AG09319 (cell line): Measurements from ENCODE around the gene TAAR5.
"Not testable (repeated sequence)": the region's sequence is repeated elsewhere in the genome, so short reads cannot be mapped to it uniquely, and the experiment has no call there.

ENCODE experiments used
- DNase-seq: peaks from one replicate; pipeline ENCODE4 v3.0.0-alpha.2; 2010; ENCODE audit warnings: low read depth; ENCODE audit errors: extremely low read depth
- CTCF ChIP-seq: IDR thresholded peaks from 2 replicates; pipeline ENCODE4 v1.5.1; 2011; ENCODE audit warnings: low read depth, mild to moderate bottlenecking, inconsistent platforms, low read length, moderate library complexity

The TAAR5 gene, protein sequence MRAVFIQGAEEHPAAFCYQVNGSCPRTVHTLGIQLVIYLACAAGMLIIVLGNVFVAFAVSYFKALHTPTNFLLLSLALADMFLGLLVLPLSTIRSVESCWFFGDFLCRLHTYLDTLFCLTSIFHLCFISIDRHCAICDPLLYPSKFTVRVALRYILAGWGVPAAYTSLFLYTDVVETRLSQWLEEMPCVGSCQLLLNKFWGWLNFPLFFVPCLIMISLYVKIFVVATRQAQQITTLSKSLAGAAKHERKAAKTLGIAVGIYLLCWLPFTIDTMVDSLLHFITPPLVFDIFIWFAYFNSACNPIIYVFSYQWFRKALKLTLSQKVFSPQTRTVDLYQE

DNA sequence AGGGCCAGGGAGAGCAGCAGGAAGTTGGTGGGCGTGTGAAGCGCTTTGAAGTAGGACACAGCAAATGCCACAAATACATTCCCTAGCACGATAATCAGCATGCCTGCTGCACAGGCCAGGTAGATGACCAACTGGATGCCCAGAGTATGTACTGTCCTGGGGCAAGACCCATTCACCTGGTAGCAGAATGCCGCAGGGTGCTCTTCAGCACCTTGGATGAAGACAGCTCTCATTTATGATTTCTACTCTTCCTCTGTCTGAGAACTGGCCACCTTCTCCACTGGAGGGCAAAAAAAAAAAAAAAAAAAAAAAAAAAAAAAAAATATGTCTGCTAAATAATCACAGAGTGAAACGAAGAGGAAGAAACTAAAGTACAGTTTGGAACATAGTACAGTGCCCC lies at the start of gene TAAR5:
TSS of gene TAAR5 (minus strand) at position 288 of the 400 bp plus-strand sequence. CDS start at position 233, 55 bp downstream.
- TF ChIP-seq CTCF = no peak
- DNase-seq = no peak

DNA sequence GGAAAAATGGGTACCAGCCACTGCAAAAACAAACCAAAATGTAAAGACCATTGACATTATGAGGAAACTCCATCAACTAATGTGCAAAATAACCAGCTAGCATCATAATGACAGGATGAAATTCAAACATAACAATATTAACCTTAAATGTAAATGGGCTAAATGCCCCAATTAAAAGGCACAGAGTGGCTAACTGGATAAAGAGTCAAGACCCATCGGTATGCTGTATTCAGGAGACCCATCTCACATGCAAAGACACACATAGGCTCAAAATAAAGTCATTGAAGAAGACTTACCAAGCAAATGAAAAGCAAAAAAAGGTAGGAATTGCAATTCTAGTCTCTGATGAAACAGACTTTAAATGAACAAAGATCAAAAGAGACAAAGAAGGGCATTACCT lies 47.6 kb upstream of the TAAR5 start:
- not testable (repeated sequence) for DNase-seq

DNA sequence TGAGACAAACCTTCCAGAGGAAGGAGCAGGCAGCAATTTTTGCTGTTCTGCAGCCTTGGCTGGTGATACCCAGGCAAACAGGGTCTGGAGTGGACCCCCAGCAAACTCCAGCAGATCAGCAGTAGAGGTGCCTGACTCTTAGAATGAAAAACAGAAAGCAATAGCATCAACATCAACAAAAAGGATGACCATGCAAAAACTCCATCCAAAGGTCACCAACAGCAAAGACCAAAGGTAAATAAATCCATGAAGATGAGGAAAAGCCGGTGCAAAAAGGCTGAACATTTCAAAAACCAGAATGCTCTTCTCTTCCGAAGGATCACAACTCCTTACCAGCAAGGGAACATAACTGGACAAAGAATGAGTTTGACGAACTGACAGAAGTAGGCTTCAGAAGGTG lies 46.4 kb upstream of the TAAR5 start:
- DNase-seq = not testable (repeated sequence)

- DNase-seq = not testable (repeated sequence)
These were observed 45.7 kb upstream of the TAAR5 start for GRCh38 chr6:132635288-132635687.

DNA sequence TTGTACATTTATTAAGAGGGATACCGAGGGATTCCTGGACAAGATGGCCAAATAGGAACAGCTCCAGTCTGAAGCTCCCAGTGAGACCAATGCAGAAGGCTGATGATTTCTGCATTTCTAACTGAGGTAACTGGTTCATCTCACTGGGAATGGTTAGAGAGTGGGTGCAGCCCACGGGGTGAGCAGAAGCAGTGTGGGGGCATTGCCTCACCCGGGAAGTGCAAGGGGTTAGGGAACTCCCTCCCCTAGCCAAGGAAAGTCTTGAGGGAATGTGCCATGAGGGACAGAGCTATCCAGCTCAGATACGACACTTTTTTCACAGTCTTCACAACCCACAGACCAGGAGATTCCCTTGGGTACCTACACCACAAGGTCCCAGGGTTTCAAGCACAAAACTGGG lies 45.3 kb upstream of the TAAR5 start:
- DNase-seq = no peak
- TF ChIP-seq CTCF = no peak

DNA sequence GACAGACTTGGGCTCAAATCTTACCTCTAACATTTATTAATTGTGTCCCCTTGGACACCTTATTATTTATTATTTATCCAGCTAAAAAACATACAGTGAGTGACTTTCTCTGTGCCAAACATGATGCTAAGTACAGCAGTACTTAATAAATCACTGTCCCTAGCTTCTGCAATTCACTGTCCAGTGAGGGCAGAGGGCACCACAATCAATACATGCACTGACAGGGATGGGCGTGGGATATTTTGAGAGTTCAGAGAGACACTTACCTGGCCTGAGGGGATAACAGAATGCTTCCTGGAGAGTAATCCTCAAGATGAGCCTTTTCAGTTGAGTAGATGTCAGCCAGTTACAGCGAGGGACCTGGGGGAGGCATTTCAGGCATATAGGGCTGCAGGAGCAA lies 43.8 kb upstream of the TAAR5 start:
- no peak for DNase-seq
- no peak for TF ChIP-seq CTCF

- no peak for DNase-seq
- no peak for TF ChIP-seq CTCF
These were observed 34.6 kb upstream of the TAAR5 start, which contains the start of gene TAAR2 for GRCh38 chr6:132624175-132624574. Gene TAAR2, minus strand, starts transcription at chr6:132624275. Its CDS starts 0 bp downstream, at chr6:132624275.

- TF ChIP-seq CTCF = no peak
- no peak for DNase-seq
These were observed 33.7 kb upstream of the TAAR5 start for GRCh38 chr6:132623106-132623845.

DNA sequence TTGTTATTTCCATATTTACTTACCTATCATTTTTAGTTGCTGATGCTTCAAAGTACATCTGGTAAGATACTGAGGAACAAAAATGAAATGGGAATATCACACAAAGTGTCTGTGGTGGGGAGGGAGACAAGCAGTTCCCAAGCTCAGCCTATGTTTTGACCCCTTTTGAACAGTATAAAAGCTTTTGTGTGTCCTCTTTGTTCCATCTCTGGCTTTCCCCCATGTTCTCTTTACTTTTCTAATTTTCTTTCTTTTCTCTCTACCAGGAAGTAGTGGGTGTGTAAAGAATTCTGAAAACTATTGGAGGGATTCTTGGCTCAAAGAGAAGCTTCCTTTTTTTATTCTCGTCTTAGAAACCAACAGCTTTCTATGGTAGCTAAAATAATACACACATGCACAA lies 27.1 kb upstream of the TAAR5 start:
- no peak for TF ChIP-seq CTCF
- no peak for DNase-seq
